K562 (cell line): Measurements from ENCODE around the gene DENR. TPM values are rescaled to one million over a fixed set of nuclear protein-coding genes. Genes with fewer than 3 reads are reported as not detected.

Experiments
- ATAC-seq: fragments of 200-7000 bp; cut with Tn5 transposase; 3 replicates; pipeline ENCODE4 v1.9.1; 2020; ENCODE audit warnings: moderate library complexity
- BruUV-seq: library from RNA; stranded (reverse); fragments of 400-500 nt; replicated peaks from 2 replicates; lab custom pipeline; 2021; lab: Mats Ljungman, UMichigan
- CTCF ChIA-PET: fragments of 300-600 bp; formaldehyde crosslinking; extraction: SDS; loops from one replicate; lab custom pipeline; 2021; ENCODE audit warnings: low intra/inter-chr PET ratio; lab: Yijun Ruan, JAX
- POLR2A ChIA-PET: fragments of 300-600, 350-650 bp; sonication (Branson Sonifier 250); formaldehyde crosslinking; extraction: SDS; loops from one replicate; lab custom pipeline; 2021; ENCODE audit warnings: antibody characterized with exemption, inconsistent platforms; lab: Yijun Ruan, JAX
- DNase-seq, 4 experiments: peaks; one replicate each; pipeline versions ENCODE4 v3.0.0 to v3.0.0-alpha.2; 2011 to 2018; ENCODE audit warnings: low spot score in 3 of 4, mixed read lengths in 3 of 4; ENCODE audit errors: extremely low read depth in 1 of 4
- FAIRE-seq: peaks from 2 replicates; lab custom pipeline; 2011; peaks lifted over from hg19 to GRCh38; lab: Jason Lieb, UNC
- H2AFZ ChIP-seq: 2 replicates; pipeline ENCODE4 v1.6.0; 2011; ENCODE audit warnings: low read depth, low read length, control low read depth, inconsistent platforms
- H3K27ac ChIP-seq: fragments of 200-600 bp; 3 replicates; pipeline ENCODE4 v1.8.0; 2011; ENCODE audit warnings: low read depth, mild to moderate bottlenecking, control low read depth, inconsistent platforms, low read length, moderate library complexity, mixed read lengths; ENCODE audit errors: extremely low read depth
- H3K27me3 ChIP-seq, 2 experiments: fragments of 300-600 bp in 1 of 2; 2 replicates in 1 of 2; 3 replicates in 1 of 2; pipeline versions ENCODE4 v1.6.0 to v1.8.0; 2011; ENCODE audit warnings: inconsistent platforms in 2 of 2, low read length in 2 of 2, mild to moderate bottlenecking in 1 of 2, mixed read lengths in 1 of 2, moderate library complexity in 1 of 2; ENCODE audit not compliant: control insufficient read depth in 2 of 2, insufficient read depth in 2 of 2
- H3K36me3 ChIP-seq: fragments of 300-600 bp; 3 replicates; pipeline ENCODE4 v1.8.0; 2011; ENCODE audit warnings: mild to moderate bottlenecking, low read length, inconsistent platforms; ENCODE audit not compliant: control insufficient read depth, insufficient read depth
- H3K4me1 ChIP-seq, 2 experiments: fragments of 200-600 bp in 1 of 2; replicated peaks in 1 of 2; 2 replicates in 1 of 2; 3 replicates in 1 of 2; pipeline versions ENCODE4 v1.5.1 to v1.8.0; 2011; ENCODE audit warnings: inconsistent platforms in 2 of 2, low read length in 2 of 2, mild to moderate bottlenecking in 1 of 2, mixed read lengths in 1 of 2, moderate library complexity in 1 of 2; ENCODE audit not compliant: control insufficient read depth in 2 of 2, insufficient read depth in 2 of 2
- H3K4me2 ChIP-seq: 2 replicates; pipeline ENCODE4 v1.6.1; 2011; ENCODE audit warnings: low read length, control low read depth, inconsistent platforms, mixed read lengths; ENCODE audit not compliant: insufficient read depth
- H3K4me3 ChIP-seq: fragments of 200-600 bp; sonication (generic), shearing (Covaris generic); 2 replicates; pipeline ENCODE4 v1.5.1; 2016; ENCODE audit warnings: control low read depth, inconsistent platforms
- H3K79me2 ChIP-seq: fragments of 200-600 bp; 3 replicates; pipeline ENCODE4 v1.8.0; 2011; ENCODE audit warnings: low read length, inconsistent platforms; ENCODE audit not compliant: control insufficient read depth, insufficient read depth
- H3K9ac ChIP-seq, 2 experiments: 2 replicates each; pipeline versions ENCODE4 v1.6.0 to v1.6.1; 2011; ENCODE audit warnings: low read depth in 2 of 2, low read length in 2 of 2, control low read depth in 1 of 2, inconsistent platforms in 1 of 2, mild to moderate bottlenecking in 1 of 2, mixed read lengths in 1 of 2; ENCODE audit not compliant: insufficient read depth in 1 of 2
- H3K9me1 ChIP-seq: one replicate; pipeline ENCODE4 v1.6.0; 2011; ENCODE audit warnings: inconsistent platforms, mild to moderate bottlenecking, low read length, moderate library complexity; ENCODE audit not compliant: control insufficient read depth, insufficient read depth
- H3K9me3 ChIP-seq: replicated peaks from 2 replicates; pipeline ENCODE4 v1.5.1; 2011; ENCODE audit warnings: low read depth, low read length, inconsistent platforms; ENCODE audit not compliant: control insufficient read depth, insufficient read depth
- H4K20me1 ChIP-seq: replicated peaks from 2 replicates; pipeline ENCODE4 v1.6.1; 2011; ENCODE audit warnings: low read length, inconsistent platforms, mixed read lengths; ENCODE audit not compliant: control insufficient read depth, insufficient read depth
- CBFA2T3 ChIP-seq: fragments of 450-650 bp; IDR thresholded peaks from 2 replicates; pipeline ENCODE4 v1.6.1; 2017
- CBFB ChIP-seq: sonication (generic); formaldehyde crosslinking; IDR thresholded peaks from 2 replicates; pipeline ENCODE4 v1.4.0; 2020; ENCODE audit warnings: mild to moderate bottlenecking, missing genetic modification reagents
- ELF4 ChIP-seq: fragments of 450-650 bp; formaldehyde crosslinking; IDR thresholded peaks from 2 replicates; pipeline ENCODE4 v1.4.0; 2022; ENCODE audit warnings: missing genetic modification characterization
- GATA2 ChIP-seq: sonication (generic); formaldehyde crosslinking; IDR thresholded peaks from 2 replicates; pipeline ENCODE4 v1.4.0; 2020; ENCODE audit warnings: mild to moderate bottlenecking, missing genetic modification reagents
- KDM4B ChIP-seq, 2 experiments: fragments of 450-650 bp in 1 of 2; sonication (generic) in 1 of 2; IDR thresholded peaks; 2 replicates each; pipeline ENCODE4 v1.6.1; 2016 to 2017; ENCODE audit warnings: borderline replicate concordance in 2 of 2, antibody characterized with exemption in 1 of 2, low read depth in 1 of 2, mild to moderate bottlenecking in 1 of 2
- OTX1 ChIP-seq: fragments of 450-650 bp; formaldehyde crosslinking; IDR thresholded peaks from 2 replicates; pipeline ENCODE4 v1.4.0; 2022; ENCODE audit warnings: mild to moderate bottlenecking
- SIN3A ChIP-seq, 2 experiments: fragments of 150-350 bp in 1 of 2; IDR thresholded peaks; 2 replicates each; pipeline ENCODE4 v1.6.1; 2011 to 2016; ENCODE audit warnings: borderline replicate concordance in 2 of 2, low read depth in 2 of 2, low read length in 2 of 2, mild to moderate bottlenecking in 2 of 2, moderate library complexity in 2 of 2; ENCODE audit not compliant: control insufficient read depth in 1 of 2
- STAG1 ChIP-seq: sonication (generic); formaldehyde crosslinking; IDR thresholded peaks from 2 replicates; pipeline ENCODE4 v1.5.0; 2020; ENCODE audit warnings: missing genetic modification reagents, borderline replicate concordance
- ZNF121 ChIP-seq: sonication (generic); formaldehyde crosslinking; conservative IDR thresholded peaks from 2 replicates; pipeline ENCODE4 v1.8.0; 2022; ENCODE audit warnings: missing genetic modification reagents
- ZSCAN29 ChIP-seq: fragments of 450-650 bp; IDR thresholded peaks from 2 replicates; pipeline ENCODE4 v1.6.1; 2017
- WGBS: fragments of 100-300 bp; shearing (Covaris generic); methylation state at CpG from one replicate; pipeline ENCODE4 v1.1.6; 2016; ENCODE audit warnings: low coverage, mixed read lengths; ENCODE audit not compliant: insufficient coverage; ENCODE audit errors: missing lambda C conversion rate; 5-methylcytosine and 5-hydroxymethylcytosine counted together
- in situ Hi-C: fragments of 300-500 bp; cut with MboI; formaldehyde crosslinking; loops from 4 replicates; pipeline ENCODE4 v1.15.0; 2018; ENCODE audit warnings: inconsistent platforms, mixed read lengths
- intact Hi-C: fragments of 100-400 bp; cut with micrococcal nuclease; formaldehyde crosslinking; loops from 2 replicates; pipeline ENCODE4 v1.14.2; 2022
- polyA plus RNA-seq, 8 experiments: library from polyadenylated mRNA; depleted of rRNA in 4 of 8; stranded (reverse) in 5 of 8; unstranded in 3 of 8; fragments of >200 nt; fragmentation: Nextera tagmentation in 2 of 8; fragmentation: Illumina TruSeq in 1 of 8; extraction: Ambion mirVana in 2 of 8; extraction: Trizol in 1 of 8; gene quantifications; 2 replicates each; pipeline versions ENCODE4 v1.2.1 to v1.2.3, GENCODE V29; 2011 to 2014; ENCODE audit warnings: inconsistent platforms in 1 of 8, missing spikeins in 1 of 8
- total RNA-seq, 7 experiments: library from RNA; depleted of rRNA in 6 of 7; stranded (reverse); fragments of >200 nt in 6 of 7; fragmentation: Illumina TruSeq in 2 of 7; extraction: Trizol in 2 of 7; gene quantifications; 2 replicates each; pipeline versions ENCODE4 v1.2.1 to v1.2.3, GENCODE V29; 2011 to 2021; ENCODE audit warnings: low replicate concordance in 1 of 7
- TF ChIP-seq, protein P1 (sequence below), 2 experiments: fragments of 450-650 bp; IDR thresholded peaks; 2 replicates each; pipeline ENCODE4 v1.6.1; 2016
- TF ChIP-seq, protein P2 (sequence below): fragments of 450-650 bp; formaldehyde crosslinking; conservative IDR thresholded peaks from 2 replicates; pipeline ENCODE4 v1.4.0; 2022; ENCODE audit warnings: mild to moderate bottlenecking, missing genetic modification characterization
- TF ChIP-seq, protein P3 (sequence below): sonication (generic); formaldehyde crosslinking; IDR thresholded peaks from 2 replicates; pipeline ENCODE4 v1.8.0; 2023; ENCODE audit warnings: mild to moderate bottlenecking, missing genetic modification reagents

The DENR gene
- total and polyA plus RNA-seq, 9 of the 15 experiments (the other 6 are each of a cell fraction or from before 2014, with no cell fraction given) = 32.5 to 77.4 (median 54.7) TPM

DNA sequence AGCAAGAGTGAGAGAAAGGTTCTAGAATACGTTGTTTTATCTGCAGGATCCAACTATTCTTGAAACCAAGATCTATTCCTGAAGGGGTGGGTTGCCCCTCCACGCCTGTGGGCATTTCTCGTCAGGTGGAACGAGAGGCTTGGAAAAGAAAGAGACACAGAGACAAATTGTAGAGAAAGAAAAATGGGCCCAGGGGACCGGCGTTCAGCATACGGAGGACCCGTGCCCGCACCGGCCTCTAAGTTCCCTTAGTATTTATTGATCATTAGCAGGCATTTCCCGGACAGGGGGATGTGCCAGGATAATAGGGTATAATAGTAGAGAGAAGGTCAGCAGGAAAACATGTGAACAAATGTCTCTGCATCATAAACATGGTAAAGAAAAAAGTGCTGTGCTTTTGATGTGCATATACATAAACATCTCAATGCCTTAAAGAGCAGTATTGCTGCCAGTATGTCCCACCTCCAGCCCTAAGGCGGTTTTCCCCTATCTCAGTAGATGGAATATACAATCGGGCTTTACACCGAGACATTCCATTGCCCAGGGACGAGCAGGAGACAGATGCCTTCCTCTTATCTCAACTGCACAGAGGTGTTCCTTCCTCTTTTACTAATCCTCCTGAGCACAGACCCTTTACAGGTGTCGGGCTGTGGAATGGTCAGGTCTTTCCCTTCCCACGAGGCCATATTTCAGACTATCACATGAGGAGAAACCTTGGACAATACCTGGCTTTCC lies 1.7 kb upstream of the DENR start (continued):
- peak; percentile 53; the same call in 1 of the 2 replicates for TF ChIP-seq GATA2 (CRISPR knock-in tag)
- TF ChIP-seq CBFA2T3 = peak; percentile 90

DNA sequence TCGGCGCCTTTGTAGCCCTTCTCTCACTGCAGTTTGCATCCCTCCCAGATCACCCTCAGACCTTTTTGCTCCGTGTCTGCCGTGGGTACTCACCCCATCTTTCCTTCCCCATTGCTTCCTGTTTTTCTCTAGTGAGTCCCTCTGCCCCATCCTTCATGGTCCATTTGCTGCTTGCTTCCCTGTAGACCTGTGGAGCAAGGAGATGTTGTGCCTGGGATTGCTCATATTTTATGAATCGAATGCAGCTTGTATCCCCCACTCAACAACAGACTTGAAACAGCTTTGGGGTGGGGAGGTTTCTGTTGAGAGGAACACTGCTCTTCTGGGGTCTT lies 661 bp downstream of the DENR start:
- in situ Hi-C loops (loop anchor here (5.0 kb wide), 1 partner anchor 116 kb away; no protein-coding TSS in a partner anchor), intact Hi-C loops (loop anchor here (10.0 kb wide), 1 partner anchor 358 kb away; no protein-coding TSS in a partner anchor)
- Histone ChIP-seq H2AFZ (peak overlapping the region; percentile 93), H3K4me3 (peak overlapping the region; percentile 77), H3K27me3 (no peaks in the 10 kb centered on the region), H3K36me3 (peaks cover 46% of the 10 kb centered on the region), H3K9me1 (no peaks in the 10 kb centered on the region), H4K20me1 (no peaks in the 10 kb centered on the region; the same call in 1 of the 2 replicates), H3K27ac (peak overlapping the region; percentile 87), H3K79me2 (peaks cover 46% of the 10 kb centered on the region), H3K4me1 (peaks cover 31 to 33% of the 10 kb centered on the region in 2 experiments; a peak in 4 of 5 replicates), H3K4me2 (peak overlapping the region; percentile 99), H3K9me3 (no peaks in the 10 kb centered on the region), H3K9ac (peak overlapping the region; percentile 97 to 98)
- no peak for DNase-seq
- POLR2A ChIA-PET = interaction anchor here (0.5 to 1.6 kb wide), 7 partner anchors 9 to 550 kb away, joined by 3 to 6 read pairs (median 3); partner anchors contain the start of gene B3GNT4
- ATAC-seq = peak; percentile 6
- CTCF ChIA-PET = interaction anchor here (1.4 to 4.1 kb wide), 2 partner anchors 114 to 116 kb away, joined by 5 to 61 read pairs; no protein-coding TSS in a partner anchor
- FAIRE-seq = no peak
- BruUV-seq = no TSS peak
- WGBS = 0% methylated on average over 5 of the region's 5 CpGs
- peak; percentile 42; the same call in 1 of the 2 replicates for TF ChIP-seq ELF4 (CRISPR knock-in tag)
- TF ChIP-seq, protein P1, sequence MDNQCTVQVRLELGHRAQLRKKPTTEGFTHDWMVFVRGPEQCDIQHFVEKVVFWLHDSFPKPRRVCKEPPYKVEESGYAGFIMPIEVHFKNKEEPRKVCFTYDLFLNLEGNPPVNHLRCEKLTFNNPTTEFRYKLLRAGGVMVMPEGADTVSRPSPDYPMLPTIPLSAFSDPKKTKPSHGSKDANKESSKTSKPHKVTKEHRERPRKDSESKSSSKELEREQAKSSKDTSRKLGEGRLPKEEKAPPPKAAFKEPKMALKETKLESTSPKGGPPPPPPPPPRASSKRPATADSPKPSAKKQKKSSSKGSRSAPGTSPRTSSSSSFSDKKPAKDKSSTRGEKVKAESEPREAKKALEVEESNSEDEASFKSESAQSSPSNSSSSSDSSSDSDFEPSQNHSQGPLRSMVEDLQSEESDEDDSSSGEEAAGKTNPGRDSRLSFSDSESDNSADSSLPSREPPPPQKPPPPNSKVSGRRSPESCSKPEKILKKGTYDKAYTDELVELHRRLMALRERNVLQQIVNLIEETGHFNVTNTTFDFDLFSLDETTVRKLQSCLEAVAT (IDR thresholded peaks at IDR 0.05) = 0 out of 4 replicates have a peak, but pooled peaks of 1 of the 2 experiments have one; percentile 6
- TF ChIP-seq ZSCAN29 = no peak
- no peak for TF ChIP-seq KDM4B (IDR thresholded peaks at IDR 0.05; ENCODE audit: borderline replicate concordance in 2 of 2, low read depth in 1 of 2)
- TF ChIP-seq, protein P2, sequence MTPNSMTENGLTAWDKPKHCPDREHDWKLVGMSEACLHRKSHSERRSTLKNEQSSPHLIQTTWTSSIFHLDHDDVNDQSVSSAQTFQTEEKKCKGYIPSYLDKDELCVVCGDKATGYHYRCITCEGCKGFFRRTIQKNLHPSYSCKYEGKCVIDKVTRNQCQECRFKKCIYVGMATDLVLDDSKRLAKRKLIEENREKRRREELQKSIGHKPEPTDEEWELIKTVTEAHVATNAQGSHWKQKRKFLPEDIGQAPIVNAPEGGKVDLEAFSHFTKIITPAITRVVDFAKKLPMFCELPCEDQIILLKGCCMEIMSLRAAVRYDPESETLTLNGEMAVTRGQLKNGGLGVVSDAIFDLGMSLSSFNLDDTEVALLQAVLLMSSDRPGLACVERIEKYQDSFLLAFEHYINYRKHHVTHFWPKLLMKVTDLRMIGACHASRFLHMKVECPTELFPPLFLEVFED (CRISPR knock-in tag) = peak; percentile 62; the same call in 1 of the 2 replicates
- TF ChIP-seq, protein P3, sequence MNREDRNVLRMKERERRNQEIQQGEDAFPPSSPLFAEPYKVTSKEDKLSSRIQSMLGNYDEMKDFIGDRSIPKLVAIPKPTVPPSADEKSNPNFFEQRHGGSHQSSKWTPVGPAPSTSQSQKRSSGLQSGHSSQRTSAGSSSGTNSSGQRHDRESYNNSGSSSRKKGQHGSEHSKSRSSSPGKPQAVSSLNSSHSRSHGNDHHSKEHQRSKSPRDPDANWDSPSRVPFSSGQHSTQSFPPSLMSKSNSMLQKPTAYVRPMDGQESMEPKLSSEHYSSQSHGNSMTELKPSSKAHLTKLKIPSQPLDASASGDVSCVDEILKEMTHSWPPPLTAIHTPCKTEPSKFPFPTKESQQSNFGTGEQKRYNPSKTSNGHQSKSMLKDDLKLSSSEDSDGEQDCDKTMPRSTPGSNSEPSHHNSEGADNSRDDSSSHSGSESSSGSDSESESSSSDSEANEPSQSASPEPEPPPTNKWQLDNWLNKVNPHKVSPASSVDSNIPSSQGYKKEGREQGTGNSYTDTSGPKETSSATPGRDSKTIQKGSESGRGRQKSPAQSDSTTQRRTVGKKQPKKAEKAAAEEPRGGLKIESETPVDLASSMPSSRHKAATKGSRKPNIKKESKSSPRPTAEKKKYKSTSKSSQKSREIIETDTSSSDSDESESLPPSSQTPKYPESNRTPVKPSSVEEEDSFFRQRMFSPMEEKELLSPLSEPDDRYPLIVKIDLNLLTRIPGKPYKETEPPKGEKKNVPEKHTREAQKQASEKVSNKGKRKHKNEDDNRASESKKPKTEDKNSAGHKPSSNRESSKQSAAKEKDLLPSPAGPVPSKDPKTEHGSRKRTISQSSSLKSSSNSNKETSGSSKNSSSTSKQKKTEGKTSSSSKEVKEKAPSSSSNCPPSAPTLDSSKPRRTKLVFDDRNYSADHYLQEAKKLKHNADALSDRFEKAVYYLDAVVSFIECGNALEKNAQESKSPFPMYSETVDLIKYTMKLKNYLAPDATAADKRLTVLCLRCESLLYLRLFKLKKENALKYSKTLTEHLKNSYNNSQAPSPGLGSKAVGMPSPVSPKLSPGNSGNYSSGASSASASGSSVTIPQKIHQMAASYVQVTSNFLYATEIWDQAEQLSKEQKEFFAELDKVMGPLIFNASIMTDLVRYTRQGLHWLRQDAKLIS (CRISPR knock-in tag) = no peak
- TF ChIP-seq STAG1 (CRISPR knock-in tag) = no peak
- no peak for TF ChIP-seq SIN3A (IDR thresholded peaks at IDR 0.05; ENCODE audit: borderline replicate concordance in 2 of 2, control insufficient read depth in 1 of 2, low read depth in 2 of 2, low read length in 2 of 2)
- TF ChIP-seq OTX1 (CRISPR knock-in tag) = peak; percentile 52; the same call in 1 of the 2 replicates
- 0 out of 2 replicates have a peak, but pooled peaks have one; percentile 7 for TF ChIP-seq CBFB (CRISPR knock-in tag)
- TF ChIP-seq ZNF121 = no peak
